SK-N-SH treated with all-trans-retinoic acid at 6 μM for 48 hours (cell line): ENCODE measurements around the gene FBXO27.
"Not testable (repeated sequence)": the region's sequence is repeated elsewhere in the genome, so short reads cannot be mapped to it uniquely, and the experiment has no call there.

Experiments
- ARNTL ChIP-seq: fragments of 450-650 bp; formaldehyde crosslinking; IDR thresholded peaks from 2 replicates; pipeline ENCODE4 v1.5.0; 2020; ENCODE audit warnings: low read depth, mild to moderate bottlenecking, moderate library complexity, borderline replicate concordance
- ZFP30 ChIP-seq: fragments of 450-650 bp; formaldehyde crosslinking; IDR thresholded peaks from 2 replicates; pipeline ENCODE4 v1.5.0; 2022; ENCODE audit warnings: mild to moderate bottlenecking, moderate library complexity
- ZNF565 ChIP-seq: fragments of 450-650 bp; formaldehyde crosslinking; conservative IDR thresholded peaks from 2 replicates; pipeline ENCODE4 v1.5.0; 2020; ENCODE audit warnings: low read depth, mild to moderate bottlenecking, moderate library complexity
- TF ChIP-seq, protein P1 (sequence below): fragments of 250-450 bp; sonication (Bioruptor Pico); IDR thresholded peaks from 2 replicates; pipeline ENCODE4 v1.5.1; 2021; ENCODE audit warnings: mild to moderate bottlenecking, moderate library complexity

DNA sequence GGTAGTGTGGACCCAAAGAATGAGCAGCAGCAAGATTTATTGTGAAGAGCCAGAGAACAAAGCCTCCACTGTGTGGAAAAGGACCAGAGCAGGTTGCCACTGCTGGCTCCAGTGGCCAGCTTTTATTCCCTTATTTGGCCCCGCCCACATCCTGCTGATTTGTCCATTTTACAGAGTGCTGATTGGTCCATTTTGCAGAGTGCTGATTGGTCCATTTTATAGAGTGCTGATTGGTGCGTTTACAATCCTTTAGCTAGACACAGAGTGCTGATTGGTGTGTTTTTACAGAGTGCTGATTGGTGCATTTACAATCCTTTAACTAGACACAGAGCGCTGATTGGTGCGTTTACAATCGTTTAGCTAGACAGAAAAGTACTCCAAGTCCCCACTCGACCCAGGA, 35.9 kb upstream of the FBXO27 start:
- TF ChIP-seq ZNF565 (CRISPR knock-in tag); ZFP30 (CRISPR knock-in tag); ARNTL: not testable (repeated sequence)
- TF ChIP-seq, protein P1, sequence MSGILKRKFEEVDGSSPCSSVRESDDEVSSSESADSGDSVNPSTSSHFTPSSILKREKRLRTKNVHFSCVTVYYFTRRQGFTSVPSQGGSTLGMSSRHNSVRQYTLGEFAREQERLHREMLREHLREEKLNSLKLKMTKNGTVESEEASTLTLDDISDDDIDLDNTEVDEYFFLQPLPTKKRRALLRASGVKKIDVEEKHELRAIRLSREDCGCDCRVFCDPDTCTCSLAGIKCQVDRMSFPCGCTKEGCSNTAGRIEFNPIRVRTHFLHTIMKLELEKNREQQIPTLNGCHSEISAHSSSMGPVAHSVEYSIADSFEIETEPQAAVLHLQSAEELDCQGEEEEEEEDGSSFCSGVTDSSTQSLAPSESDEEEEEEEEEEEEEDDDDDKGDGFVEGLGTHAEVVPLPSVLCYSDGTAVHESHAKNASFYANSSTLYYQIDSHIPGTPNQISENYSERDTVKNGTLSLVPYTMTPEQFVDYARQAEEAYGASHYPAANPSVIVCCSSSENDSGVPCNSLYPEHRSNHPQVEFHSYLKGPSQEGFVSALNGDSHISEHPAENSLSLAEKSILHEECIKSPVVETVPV (CRISPR knock-in tag): not testable (repeated sequence)
